Glomerular visceral epithelial cell (primary cell): ENCODE measurements around the gene PLK3.
A peak's percentile ranks its signal among the peaks of the same experiment; 100 is the strongest.
"Not testable (repeated sequence)": the region's sequence is repeated elsewhere in the genome, so short reads cannot be mapped to it uniquely, and the experiment has no call there.

Experiments used
- DNase-seq: peaks from one replicate; pipeline ENCODE4 v3.0.0-alpha.2; 2016; ENCODE audit errors: extremely low spot score

The PLK3 gene

DNA sequence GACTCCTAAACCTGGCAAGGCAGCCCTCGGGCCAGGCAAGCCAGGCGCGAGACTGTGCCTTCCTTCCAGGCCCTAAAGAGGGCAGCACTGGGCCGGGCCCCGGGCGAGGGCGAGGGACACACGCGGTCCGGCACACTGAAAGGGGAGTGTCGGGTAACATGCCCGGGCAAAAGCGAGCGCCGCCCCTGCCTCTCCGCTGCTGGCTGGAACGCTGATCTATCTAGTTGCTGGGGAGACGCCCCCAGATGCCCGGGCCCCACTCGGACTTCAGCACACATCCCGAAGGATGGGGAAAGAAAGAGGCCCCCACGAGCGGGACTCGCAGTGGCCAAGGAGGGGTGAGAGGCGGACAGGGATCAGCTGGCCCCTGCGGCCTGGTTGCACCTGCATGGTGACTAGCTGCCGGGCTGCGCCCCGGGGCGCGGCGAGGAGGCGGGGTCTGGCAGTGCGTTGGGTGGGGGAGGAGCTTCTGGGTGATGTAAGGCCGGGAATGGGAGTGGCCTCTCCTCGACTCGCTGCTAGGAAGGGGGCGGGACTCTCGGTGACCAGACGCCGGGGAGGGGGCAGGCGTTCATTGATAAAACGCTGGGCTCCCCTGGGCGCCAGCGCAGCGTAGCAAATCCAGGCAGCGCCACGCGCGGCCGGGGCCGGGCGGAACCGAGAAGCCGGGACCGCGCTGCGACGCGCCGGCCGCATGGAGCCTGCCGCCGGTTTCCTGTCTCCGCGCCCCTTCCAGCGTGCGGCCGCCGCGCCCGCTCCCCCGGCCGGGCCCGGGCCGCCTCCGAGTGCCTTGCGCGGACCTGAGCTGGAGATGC lies at the start of gene PLK3:
PLK3 (plus strand) TSS at position 608 of the 815 bp plus-strand sequence; CDS start at position 695, 87 bp downstream.
- peak; percentile 99 for DNase-seq

DNA sequence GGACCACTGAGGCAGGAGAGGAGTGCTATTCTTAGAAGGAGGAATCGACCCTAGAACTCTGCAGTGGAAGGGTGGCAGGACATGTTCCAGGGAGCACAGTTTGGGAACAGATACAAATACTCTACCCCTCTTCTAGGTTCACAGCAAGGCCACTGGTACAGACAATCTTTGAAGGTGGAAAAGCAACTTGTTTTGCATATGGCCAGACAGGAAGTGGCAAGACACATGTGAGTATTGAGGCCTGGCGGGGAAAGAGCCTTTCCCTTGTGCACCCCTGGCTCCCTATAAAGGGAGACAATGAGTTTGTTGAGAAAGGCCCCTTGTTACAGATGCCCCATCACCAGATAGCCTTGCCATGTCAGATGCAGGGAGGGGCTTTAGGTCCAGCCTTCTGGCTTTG lies 42.8 kb upstream of the PLK3 start:
- no peak for DNase-seq

DNA sequence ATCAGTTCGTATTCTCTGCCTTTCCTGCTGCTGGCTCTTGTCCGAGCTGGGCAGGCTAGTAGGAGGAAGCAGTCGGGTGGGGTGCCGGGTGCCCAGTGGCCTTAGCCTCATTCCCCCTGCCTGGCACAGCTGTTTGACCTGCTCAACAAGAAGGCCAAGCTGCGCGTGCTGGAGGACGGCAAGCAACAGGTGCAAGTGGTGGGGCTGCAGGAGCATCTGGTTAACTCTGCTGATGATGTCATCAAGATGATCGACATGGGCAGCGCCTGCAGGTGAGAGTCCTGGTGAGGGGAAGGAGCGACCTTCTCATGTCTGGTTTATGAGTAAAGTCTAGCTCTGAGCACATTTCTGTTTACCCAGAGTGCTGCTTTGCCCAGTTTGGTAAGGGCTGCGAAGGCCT lies 41.1 kb upstream of the PLK3 start:
- no peak for DNase-seq

DNA sequence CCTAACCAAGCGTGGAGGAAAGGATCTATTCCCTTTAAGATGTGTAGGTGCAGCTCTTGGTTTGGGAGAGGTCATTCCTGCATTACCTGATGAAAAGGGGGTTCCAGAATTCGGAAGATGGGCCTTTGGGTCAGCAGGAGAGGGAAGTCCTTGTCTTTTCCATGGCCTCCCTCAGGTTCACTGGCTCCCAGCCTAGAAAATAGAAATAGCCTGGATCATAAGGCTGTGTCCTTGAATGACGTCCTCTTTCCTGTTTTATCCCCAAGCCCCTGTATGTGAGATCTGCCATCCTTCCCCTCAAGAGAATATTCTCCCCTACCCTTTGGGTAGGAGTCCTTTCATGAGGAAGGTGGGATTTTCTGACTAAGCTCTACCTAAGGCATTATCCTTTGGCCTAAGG lies 39.3 kb upstream of the PLK3 start:
- DNase-seq: no peak

DNA sequence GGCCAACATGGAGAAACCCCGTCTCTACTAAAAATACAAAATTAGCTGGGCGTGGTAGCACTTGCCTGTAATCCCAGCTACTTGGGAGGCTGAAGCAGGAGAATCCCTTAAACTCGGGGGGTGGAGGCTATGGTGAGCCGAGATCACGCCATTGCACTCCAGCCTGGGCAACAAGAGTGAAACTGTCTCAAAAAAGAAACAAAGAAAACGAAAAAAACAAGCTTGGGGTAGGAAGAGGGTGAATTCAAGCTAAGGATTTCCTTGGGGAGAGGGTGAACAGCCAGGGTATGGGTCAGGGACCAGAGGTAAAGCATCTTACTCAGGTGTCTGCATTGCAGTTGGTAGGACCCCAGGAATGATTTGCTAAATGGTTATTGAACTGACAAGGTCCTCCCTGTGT lies 33.8 kb upstream of the PLK3 start:
- DNase-seq: not testable (repeated sequence)

DNA sequence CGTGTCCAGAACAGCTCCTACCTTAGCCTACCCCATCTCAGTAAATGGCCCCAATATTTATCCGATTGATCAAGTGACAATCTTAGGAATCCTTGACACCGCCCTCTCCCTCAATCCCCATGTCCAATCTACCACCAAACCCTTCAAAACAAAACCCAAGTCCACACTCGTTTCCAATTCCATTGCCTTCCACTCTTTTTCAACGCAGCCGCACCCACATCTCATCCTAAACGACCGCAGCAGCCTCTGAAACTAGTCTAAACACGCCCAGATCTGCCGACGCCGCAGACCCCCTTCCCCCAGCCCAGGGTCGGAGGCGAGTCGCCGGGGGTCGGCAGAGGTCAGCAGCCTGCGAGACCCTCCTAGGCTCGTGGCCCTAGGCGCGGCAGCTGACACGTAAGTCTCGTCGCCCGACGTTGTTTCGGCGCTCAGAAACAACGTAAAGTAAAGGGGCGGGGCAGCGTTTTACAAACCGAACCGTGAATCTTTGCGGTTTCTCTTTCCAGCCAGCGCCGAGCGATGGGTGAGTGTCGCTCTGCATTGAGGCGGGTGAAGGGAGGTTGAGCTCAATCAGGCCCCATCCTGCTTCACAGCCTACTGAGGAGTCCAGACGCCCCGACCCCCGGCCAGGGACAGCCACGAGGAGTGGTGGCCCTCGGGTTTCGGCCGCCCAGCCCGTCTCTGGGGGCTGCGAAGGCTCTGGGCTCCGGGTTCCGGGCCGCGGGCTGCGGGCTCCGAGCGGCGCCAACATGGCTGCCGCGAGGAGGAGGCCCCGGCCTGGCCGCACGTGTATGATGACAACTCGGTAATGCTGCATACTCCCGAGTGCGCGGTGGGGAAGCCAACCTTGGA lies 24.9 kb upstream of the PLK3 start, which contains the start of gene RPS8:
RPS8 (plus strand) TSS at position 463 of the 852 bp plus-strand sequence; CDS start at position 520, 57 bp downstream.
- DNase-seq: peak; percentile 91

DNA sequence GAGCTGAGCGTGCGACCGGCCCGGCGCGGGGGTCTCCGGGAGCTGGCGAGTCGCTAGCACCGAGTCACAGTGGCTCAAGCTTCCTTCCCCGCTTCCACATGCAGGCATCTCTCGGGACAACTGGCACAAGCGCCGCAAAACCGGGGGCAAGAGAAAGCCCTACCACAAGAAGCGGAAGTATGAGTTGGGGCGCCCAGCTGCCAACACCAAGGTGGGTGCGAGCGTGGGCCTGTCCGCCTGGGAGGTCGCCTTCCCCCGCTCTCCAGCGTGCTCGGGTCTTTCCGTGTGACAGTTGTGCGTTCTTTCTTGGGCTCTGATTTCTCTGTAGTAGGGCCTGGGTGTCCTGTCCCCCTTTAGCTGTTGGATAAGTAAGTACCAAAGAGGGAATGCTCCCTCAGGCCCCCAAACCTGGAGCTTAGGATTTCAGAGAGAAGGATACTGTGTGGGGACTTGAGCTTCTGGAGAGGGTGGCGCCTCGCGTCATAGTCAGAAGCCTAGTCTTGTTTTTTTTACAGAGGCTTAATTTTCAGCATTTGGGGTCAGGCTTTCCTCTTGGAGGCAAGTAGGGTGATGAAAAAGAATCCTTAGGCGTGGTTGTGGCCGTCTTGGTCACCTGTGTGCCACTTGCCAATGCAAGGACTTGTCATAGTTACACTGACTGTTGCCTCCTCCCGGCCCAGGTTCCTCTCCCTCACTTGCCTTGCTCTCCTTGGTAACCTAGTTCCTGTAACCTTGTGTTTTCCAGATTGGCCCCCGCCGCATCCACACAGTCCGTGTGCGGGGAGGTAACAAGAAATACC lies 24.0 kb upstream of the PLK3 start:
- DNase-seq: peak; percentile 35

DNA sequence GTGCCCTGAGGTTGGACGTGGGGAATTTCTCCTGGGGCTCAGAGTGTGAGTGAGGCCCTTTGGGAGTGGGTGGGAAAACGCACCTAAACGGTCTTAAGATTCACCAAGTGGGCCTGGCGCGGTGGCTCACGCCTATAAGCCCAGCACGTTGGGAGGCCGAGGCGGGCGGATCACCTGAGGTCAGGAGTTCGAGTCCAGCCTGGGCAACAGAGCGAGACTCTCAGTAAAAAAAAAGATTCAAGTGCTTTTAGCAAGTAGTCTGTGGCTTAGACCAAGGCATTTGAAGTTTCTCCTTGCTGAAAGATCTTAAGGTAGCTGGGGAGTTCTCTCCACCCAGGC lies 23.5 kb upstream of the PLK3 start:
- no peak for DNase-seq

DNA sequence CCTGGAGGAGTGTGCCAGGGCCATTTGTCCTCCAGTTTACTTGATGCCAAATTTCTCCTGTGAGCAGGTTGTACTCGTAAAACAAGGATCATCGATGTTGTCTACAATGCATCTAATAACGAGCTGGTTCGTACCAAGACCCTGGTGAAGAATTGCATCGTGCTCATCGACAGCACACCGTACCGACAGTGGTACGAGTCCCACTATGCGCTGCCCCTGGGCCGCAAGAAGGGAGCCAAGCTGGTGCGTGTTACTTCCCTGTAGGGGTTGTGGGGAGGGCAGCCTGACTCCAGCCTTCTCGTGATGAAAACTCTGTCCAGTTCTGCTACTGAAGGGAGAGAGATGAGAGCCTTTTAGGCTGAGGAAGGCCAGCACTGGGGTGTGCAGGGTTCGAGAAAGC lies 22.6 kb upstream of the PLK3 start:
- no peak for DNase-seq

DNA sequence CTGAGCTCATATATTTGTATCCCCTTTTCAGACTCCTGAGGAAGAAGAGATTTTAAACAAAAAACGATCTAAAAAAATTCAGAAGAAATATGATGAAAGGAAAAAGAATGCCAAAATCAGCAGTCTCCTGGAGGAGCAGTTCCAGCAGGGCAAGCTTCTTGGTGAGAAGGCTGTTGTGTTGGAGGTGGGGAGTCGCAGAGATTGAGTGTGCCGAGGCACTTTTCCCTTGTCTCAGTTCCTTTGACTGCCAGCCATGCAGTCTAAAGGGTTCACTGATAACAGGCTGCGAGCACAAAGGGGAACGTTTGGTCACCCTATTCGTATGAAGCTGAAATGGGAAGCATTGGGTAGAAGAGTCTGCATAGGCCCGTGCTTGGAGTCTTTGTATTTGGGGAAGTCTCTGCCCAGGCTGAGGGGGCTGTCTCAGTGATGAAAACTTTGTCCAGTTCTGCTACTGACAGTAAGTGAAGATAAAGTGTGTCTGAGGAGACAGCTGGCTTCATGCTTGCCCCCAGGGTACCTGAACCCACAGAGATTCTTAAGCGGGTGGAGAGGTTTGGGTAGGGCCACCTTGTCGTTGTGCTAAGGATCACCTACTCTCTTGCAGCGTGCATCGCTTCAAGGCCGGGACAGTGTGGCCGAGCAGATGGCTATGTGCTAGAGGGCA lies 22.1 kb upstream of the PLK3 start:
- DNase-seq: no peak

DNA sequence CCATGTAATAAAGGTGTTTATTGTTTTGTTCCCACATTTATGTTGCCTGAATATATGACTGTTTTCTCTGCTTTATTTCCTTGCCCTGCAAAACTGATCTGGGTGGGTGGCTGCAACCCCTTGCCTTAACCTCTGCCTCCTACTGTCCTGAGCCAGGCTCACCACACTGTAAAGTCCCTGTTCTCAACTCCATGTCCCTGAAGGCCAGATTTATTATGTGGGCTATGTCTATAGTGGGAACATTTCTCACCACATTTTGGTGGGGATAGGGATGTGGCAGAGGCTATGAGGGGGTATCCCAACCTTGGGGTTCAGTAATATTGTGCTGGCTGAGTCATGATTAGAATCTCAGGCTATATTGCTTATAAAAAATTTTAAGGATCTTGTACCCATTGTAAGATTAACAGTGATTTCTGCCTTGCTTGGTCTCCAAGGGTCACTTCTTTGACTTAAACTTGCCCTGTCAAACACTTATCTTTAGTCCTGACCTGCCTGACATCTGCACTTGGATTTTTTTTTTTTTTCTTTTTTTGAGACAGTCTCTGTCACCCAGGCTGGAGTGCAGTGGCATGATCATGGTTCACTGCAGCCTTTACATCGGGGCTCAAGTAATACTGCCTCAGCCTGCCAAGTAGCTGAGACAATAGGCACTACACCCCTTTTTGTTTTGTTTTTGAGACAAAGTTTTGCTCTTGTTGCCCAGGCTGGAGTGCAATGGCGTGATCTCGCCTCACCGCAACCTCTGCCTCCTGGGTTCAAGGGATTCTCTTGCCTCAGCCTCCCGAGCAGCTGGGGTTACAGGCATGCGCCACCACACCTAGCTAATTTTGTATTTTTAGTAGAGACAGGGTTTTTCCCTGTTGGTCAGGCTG lies 21.2 kb upstream of the PLK3 start:
- no peak for DNase-seq

DNA sequence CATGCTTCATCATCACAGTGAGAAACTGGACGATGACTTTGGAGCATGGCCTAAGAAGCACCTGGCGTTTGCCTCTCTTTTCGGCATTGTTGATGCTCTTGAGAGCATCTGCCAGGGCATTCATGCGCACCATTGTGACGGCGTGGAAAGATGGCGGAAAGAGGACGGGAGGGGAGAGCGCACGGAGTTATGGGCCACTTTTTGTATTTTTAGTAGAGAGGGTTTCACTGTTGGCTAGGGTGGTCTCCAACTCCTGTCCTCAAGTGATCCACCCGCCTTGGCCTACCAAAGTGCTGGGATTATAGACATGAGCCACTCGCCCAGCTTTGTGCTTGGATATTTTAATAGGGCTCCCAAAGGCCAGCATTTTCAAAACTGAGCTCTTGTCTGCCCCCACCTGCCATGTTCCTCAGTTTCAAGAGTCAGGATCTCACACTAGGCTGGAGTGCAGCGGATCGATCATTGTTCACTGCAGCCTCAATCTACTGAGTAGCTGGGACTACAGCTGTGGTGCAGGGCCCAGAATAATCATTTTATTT lies 19.5 kb upstream of the PLK3 start:
- DNase-seq: no peak

DNA sequence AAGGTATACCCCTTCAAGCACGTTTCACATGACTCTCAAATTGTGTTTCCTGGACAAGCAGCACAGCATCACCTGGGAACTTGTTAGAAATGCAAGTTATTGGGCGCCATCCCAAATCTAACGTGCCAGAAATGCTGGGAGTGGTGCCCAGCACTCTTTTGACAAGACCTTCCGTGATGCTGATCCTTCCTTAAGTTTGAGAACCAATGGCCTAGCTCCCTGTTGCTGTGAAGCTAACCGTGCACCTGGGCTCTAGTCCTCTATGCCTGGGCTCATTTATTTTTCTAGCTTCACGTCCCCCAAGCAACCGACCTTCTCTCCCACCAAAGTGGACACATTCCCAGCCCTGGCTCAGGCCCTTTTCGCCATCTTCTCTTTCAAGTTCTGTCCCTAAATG lies 16.5 kb upstream of the PLK3 start:
- no peak for DNase-seq

DNA sequence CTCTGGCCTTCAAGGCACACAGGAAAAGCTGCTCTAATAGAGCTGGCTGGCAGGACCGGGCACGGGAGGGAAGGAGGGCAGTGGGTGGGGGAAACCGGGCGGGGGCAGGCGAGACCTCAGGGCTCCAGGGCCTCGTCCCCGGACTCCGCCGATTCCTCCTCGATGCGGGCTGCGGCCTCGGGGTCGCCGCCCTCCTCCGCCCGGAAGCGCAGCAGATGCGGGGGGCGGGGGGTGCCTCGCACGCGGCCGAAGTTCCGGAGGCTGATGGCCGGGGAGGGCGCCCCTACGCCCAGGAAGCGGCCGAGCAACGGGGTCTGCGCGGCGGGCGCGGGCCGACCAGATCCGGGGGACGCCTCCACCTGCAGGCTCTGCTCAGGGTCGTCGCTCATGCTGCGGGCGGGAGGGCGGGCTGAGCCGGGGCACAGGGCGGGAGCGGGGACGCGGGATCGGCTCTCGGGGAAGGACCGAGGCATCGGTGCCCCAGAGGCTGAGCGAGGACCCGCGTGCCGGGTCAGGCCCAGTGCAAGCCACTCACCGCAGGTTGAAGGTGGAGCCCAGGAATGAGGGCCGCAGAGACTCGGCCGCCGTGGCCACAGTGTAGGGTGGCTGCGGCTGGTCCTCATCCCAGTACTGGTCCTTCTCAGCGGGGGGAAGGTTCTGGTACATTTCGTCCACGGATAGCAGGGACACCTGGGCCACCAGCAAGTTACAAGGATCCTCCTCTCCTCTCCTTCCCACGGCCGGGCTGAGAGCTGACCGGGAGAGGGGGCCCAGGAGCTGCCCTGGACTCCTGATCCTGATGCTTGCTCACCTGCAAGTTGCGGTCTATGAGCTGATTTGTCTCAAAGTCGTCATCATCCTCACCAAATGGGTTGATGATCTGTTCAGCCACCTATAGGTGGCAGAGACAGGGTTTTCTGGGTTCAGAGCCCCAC lies 15.8 kb upstream of the PLK3 start:
- DNase-seq: no peak

DNA sequence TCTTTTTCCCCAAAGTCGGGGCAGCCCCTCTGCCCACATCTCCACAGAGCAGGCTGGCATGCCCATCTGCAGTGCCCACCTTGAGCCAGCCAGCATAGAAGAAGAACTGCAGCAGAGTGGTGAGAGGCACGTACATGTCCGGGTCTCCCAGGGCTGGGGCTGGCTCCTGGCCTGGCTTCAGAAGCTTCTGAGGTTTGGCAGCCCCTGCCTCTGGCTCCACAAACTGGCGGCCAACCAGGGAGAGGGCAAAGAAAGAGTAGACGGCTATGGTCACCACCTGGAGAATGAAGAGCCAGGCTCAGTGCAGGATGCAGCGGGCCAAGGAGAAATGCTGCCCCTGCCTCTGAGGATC lies 15.2 kb upstream of the PLK3 start:
- DNase-seq: no peak

DNA sequence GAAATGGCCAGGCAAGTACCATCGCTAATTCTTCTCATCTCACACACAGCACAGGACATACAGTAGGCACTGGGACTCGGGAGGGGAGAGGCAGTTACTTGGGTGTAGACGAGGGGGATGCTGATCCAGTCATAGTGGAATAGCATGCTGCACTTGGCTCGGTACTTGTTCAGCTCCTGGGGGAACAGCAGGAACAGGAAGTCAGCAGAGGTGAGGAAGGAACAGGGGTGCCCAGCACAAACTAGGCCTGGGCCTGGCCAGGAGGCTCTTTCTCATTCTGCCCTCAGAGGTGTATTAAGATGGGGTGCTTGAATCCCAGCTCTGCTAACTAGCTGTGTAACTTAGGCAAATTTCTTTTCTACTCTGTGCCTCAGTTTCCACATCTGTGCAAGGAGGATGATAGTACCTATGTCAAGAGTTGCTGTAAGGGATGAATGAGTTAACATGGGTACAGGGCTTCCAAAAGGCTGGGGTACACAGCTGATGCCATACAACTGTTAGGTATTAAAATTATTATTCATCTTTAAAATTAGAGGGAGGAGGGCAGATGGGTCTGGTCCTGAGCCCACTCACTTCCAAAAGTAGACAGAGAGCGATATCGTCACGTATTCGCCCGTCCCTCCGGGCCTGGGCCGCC lies 14.6 kb upstream of the PLK3 start:
- DNase-seq: no peak

DNA sequence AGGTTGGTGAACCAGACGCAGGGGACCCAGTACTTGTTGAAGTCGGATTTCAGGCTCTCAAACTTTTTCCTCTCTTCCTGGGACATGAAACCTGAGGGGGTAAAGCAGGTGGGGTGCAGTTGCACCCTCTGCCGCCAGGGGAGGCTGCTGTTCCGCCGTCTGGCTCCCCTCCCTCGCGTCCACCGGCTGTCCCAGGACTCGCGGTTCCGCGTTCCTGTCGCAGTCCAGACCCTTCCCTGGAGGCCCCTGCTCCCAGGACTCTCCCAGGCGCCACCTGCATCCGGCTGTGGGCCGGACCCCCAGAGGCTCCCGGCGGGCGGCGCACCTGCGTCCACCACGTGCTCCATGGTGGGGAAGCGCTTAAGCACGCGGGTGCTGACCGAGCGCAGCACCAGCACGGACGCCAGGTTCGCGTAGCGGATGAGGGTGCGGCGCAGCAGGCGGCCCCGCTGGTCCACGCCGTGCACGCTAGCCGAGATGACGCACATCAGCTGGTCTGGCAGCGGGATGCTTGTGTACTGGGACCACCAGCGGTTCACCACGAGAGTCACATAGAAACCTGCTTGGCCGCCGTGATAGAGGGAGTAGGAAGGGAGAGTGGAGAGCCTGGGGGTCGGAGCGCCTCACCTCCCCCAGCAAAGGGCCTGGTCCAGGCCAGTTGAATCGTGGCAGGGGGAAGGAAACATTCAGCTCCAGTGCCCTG lies 13.9 kb upstream of the PLK3 start:
- DNase-seq: peak; percentile 62

DNA sequence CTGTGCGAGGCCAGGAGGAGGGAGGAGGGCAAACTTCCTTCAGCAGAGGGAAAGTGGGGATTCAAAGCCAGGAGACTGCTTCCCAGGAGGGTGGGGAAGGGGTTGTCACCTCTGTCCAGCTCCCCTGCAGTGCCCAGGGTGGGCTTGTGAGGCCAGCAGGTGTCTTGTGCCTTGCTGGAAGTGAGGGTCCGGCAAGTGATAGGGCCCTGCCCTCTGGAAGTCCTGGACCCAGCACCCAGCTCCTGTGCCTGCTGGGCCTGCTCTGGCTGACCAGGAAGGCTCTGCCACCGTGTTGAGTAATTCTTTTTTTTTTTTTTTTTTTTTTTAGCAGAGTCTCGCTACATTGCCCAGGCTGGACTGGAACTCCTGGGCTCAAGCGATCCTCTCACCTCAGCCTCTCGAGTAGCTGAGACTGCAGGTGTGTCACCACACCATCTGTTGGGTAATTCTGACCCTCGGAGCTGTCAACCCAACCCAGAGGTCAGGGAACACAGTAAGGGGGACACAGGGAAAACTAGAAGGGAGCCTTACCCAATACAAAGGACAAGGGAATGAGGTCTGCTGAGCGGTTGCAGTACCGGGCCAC lies 13.2 kb upstream of the PLK3 start:
- no peak for DNase-seq
